ENCODE measurements around the gene SH3D19.

- no peak for TF ChIP-seq CTCF (IDR thresholded peaks at IDR 0.05)
- no peak for TF ChIP-seq POLR2A (IDR thresholded peaks at IDR 0.05)
Observed at GRCh38 chr4:151103758-151104157, 221.6 kb downstream of the SH3D19 start.

Measured in esophagus squamous epithelium (tissue), 4 donors.